K562 (cell line): ENCODE results near the gene AIFM3. TPM values are rescaled to one million over a fixed set of nuclear protein-coding genes. Genes with fewer than 3 reads are reported as not detected.

Experiments
- CBFA2T3 ChIP-seq: fragments of 450-650 bp; IDR thresholded peaks from 2 replicates; pipeline ENCODE4 v1.6.1; 2017
- CBX5 ChIP-seq: IDR thresholded peaks from 2 replicates; pipeline ENCODE4 v1.6.1; 2014; ENCODE audit warnings: low read depth, borderline replicate concordance
- CCAR2 ChIP-seq: fragments of 200-400 bp; formaldehyde crosslinking; IDR thresholded peaks from 2 replicates; pipeline ENCODE4 v1.6.1; 2017; ENCODE audit warnings: mild to moderate bottlenecking, low read depth, low read length
- DMBX1 ChIP-seq: fragments of 250-450 bp; sonication (Bioruptor Pico); IDR thresholded peaks from 2 replicates; pipeline ENCODE4 v1.8.0; 2022; ENCODE audit warnings: inconsistent platforms, mild to moderate bottlenecking, moderate library complexity, borderline replicate concordance
- E2F1 ChIP-seq: sonication (generic); formaldehyde crosslinking; IDR thresholded peaks from 2 replicates; pipeline ENCODE4 v1.8.1; 2023; ENCODE audit warnings: mild to moderate bottlenecking, missing genetic modification reagents, moderate library complexity
- EP400 ChIP-seq: fragments of 450-650 bp; IDR thresholded peaks from 2 replicates; pipeline ENCODE4 v1.6.1; 2017; ENCODE audit warnings: antibody characterized with exemption, mild to moderate bottlenecking, moderate library complexity
- FOS ChIP-seq: IDR thresholded peaks from 3 replicates; pipeline ENCODE4 v1.6.1; 2011; ENCODE audit not compliant: insufficient read length; ENCODE audit errors: extremely low read depth
- FOXK2 ChIP-seq, 2 experiments: fragments of 450-650 bp; IDR thresholded peaks in 1 of 2; conservative IDR thresholded peaks in 1 of 2; 2 replicates each; pipeline ENCODE4 v1.6.1; 2016; ENCODE audit warnings: low read depth in 2 of 2, mild to moderate bottlenecking in 1 of 2
- FUS ChIP-seq: fragments of 200-400 bp; formaldehyde crosslinking; optimal IDR thresholded peaks from 2 replicates; pipeline ENCODE3; 2017; ENCODE audit warnings: low read depth, low read length
- GABPA ChIP-seq: fragments of 200-800 bp; sonication (Bioruptor generic); conservative IDR thresholded peaks from 2 replicates; pipeline ENCODE4 v1.6.1; 2016; ENCODE audit warnings: low read depth, missing genetic modification characterization, missing compliant biosample characterization
- GABPB1 ChIP-seq: sonication (generic); formaldehyde crosslinking; IDR thresholded peaks from 2 replicates; pipeline ENCODE4 v1.8.0; 2022; ENCODE audit warnings: mild to moderate bottlenecking, missing genetic modification reagents
- HLTF ChIP-seq: fragments of 450-650 bp; IDR thresholded peaks from 2 replicates; pipeline ENCODE4 v1.6.1; 2016
- IRF1 ChIP-seq: sonication (generic); formaldehyde crosslinking; IDR thresholded peaks from 2 replicates; pipeline ENCODE4 v1.8.0; 2022; ENCODE audit warnings: missing genetic modification reagents, mild to moderate bottlenecking, borderline replicate concordance
- IRF2 ChIP-seq: sonication (generic); formaldehyde crosslinking; IDR thresholded peaks from 2 replicates; pipeline ENCODE4 v1.8.1; 2022; ENCODE audit warnings: mild to moderate bottlenecking, missing genetic modification reagents
- KDM2B ChIP-seq: fragments of 250-450 bp; sonication (Bioruptor Pico); IDR thresholded peaks from 2 replicates; pipeline ENCODE4 v1.8.0; 2021; ENCODE audit warnings: mild to moderate bottlenecking, moderate library complexity
- MTF1 ChIP-seq: fragments of 250-450 bp; sonication (Bioruptor Pico); IDR thresholded peaks from 2 replicates; pipeline ENCODE4 v1.9.0; 2021; ENCODE audit warnings: moderate library complexity, mild to moderate bottlenecking, inconsistent platforms, borderline replicate concordance
- PML ChIP-seq: IDR thresholded peaks from 2 replicates; pipeline ENCODE4 v1.6.1; 2012; ENCODE audit warnings: low read length, inconsistent platforms
- SAP30 ChIP-seq: fragments of 200-600 bp; sonication (generic); IDR thresholded peaks from 2 replicates; pipeline ENCODE4 v1.6.1; 2012; ENCODE audit warnings: borderline replicate concordance, low read depth, mild to moderate bottlenecking, moderate library complexity, low read length, control low read depth, inconsistent platforms; ENCODE audit not compliant: insufficient read depth, poor library complexity, severe bottlenecking
- USF1 ChIP-seq: sonication (generic); formaldehyde crosslinking; IDR thresholded peaks from 2 replicates; pipeline ENCODE4 v1.9.0; 2022; ENCODE audit warnings: mild to moderate bottlenecking, missing genetic modification reagents
- ZBED1 ChIP-seq: IDR thresholded peaks from 2 replicates; pipeline ENCODE4 v1.6.1; 2014
- ZBTB34 ChIP-seq: fragments of 250-450 bp; sonication (Bioruptor Pico); IDR thresholded peaks from 2 replicates; pipeline ENCODE4 v1.8.0; 2021; ENCODE audit warnings: mild to moderate bottlenecking, moderate library complexity
- ZBTB8A ChIP-seq: fragments of 450-650 bp; IDR thresholded peaks from 2 replicates; pipeline ENCODE4 v1.6.1; 2018; ENCODE audit warnings: mild to moderate bottlenecking, moderate library complexity; ENCODE audit not compliant: partially characterized antibody
- ZFPM2 ChIP-seq: fragments of 250-450 bp; sonication (Bioruptor Pico); IDR thresholded peaks from 2 replicates; pipeline ENCODE4 v1.5.1; 2022; ENCODE audit warnings: mild to moderate bottlenecking
- ZFX ChIP-seq: sonication (generic); formaldehyde crosslinking; IDR thresholded peaks from 2 replicates; pipeline ENCODE4 v1.8.0; 2022; ENCODE audit warnings: mild to moderate bottlenecking, missing genetic modification reagents, moderate library complexity
- ZNF24 ChIP-seq: fragments of 450-650 bp; IDR thresholded peaks from 2 replicates; pipeline ENCODE4 v1.6.1; 2016
- ZNF707 ChIP-seq: fragments of 250-450 bp; sonication (Bioruptor Pico); conservative IDR thresholded peaks from 2 replicates; pipeline ENCODE4 v1.8.0; 2022; ENCODE audit warnings: inconsistent platforms, mild to moderate bottlenecking, moderate library complexity
- polyA plus RNA-seq, 8 experiments: library from polyadenylated mRNA; depleted of rRNA in 4 of 8; stranded (reverse) in 5 of 8; unstranded in 3 of 8; fragments of >200 nt; fragmentation: Nextera tagmentation in 2 of 8; fragmentation: Illumina TruSeq in 1 of 8; extraction: Ambion mirVana in 2 of 8; extraction: Trizol in 1 of 8; gene quantifications; 2 replicates each; pipeline versions ENCODE4 v1.2.1 to v1.2.3, GENCODE V29; 2011 to 2014; ENCODE audit warnings: inconsistent platforms in 1 of 8, missing spikeins in 1 of 8
- total RNA-seq, 7 experiments: library from RNA; depleted of rRNA in 6 of 7; stranded (reverse); fragments of >200 nt in 6 of 7; fragmentation: Illumina TruSeq in 2 of 7; extraction: Trizol in 2 of 7; gene quantifications; 2 replicates each; pipeline versions ENCODE4 v1.2.1 to v1.2.3, GENCODE V29; 2011 to 2021; ENCODE audit warnings: low replicate concordance in 1 of 7

Gene AIFM3
- total and polyA plus RNA-seq, 9 of the 15 experiments (the other 6 are each of a cell fraction or from before 2014, with no cell fraction given), result 0.03 to 0.20 (median 0.07) TPM; not detected in 1

GRCh38 chr22:20998411-20999336, 31.6 kb downstream of the AIFM3 start (continued):
- no peak for TF ChIP-seq IRF2 (CRISPR knock-in tag)
- no peak for TF ChIP-seq CCAR2
- TF ChIP-seq EP400, result no peak
- no peak for TF ChIP-seq ZBTB8A
- TF ChIP-seq GABPB1, result no peak
- no peak for TF ChIP-seq FOXK2 (conservative IDR thresholded peaks at IDR 0.05 in 1 of 2, IDR thresholded peaks at IDR 0.05 in 1 of 2; ENCODE audit: low read depth in 2 of 2)
- no peak for TF ChIP-seq IRF1
- no peak for TF ChIP-seq ZBED1
- no peak for TF ChIP-seq PML
- TF ChIP-seq FUS, result no peak
- peak; percentile 63; the same call in 1 of the 2 replicates for TF ChIP-seq ZFPM2 (CRISPR knock-in tag)
- TF ChIP-seq SAP30, result no peak
- no peak for TF ChIP-seq GABPA
- no peak for TF ChIP-seq ZNF24
- TF ChIP-seq HLTF, result no peak
- peak; percentile 46; the same call in 1 of the 2 replicates for TF ChIP-seq DMBX1 (CRISPR knock-in tag)
- TF ChIP-seq USF1 (CRISPR knock-in tag), result no peak
- no peak for TF ChIP-seq ZFX (CRISPR knock-in tag)
- TF ChIP-seq CBX5, result no peak
- TF ChIP-seq E2F1 (CRISPR knock-in tag), result no peak
- TF ChIP-seq MTF1, result no peak
- TF ChIP-seq CBFA2T3, result no peak
- no peak for TF ChIP-seq ZNF707 (CRISPR knock-in tag)
- TF ChIP-seq ZBTB34, result no peak
- TF ChIP-seq FOS, result no peak
- TF ChIP-seq KDM2B (CRISPR knock-in tag), result no peak
